GM12878 (cell line): ENCODE measurements around the gene SYT3. TPM values are rescaled to one million over a fixed set of nuclear protein-coding genes. Genes with fewer than 3 reads are reported as not detected.

Source experiments
- ATAC-seq: fragments of 200-7000 bp; cut with Tn5 transposase; 3 replicates; pipeline ENCODE4 v1.9.1; 2020; ENCODE audit warnings: mild to moderate bottlenecking, moderate library complexity
- BruUV-seq: library from RNA; stranded (reverse); fragments of 400-500 nt; replicated peaks from 2 replicates; lab custom pipeline; 2021; lab: Mats Ljungman, UMichigan
- CTCF ChIA-PET: fragments of 300-600 bp; sonication (Branson Sonifier 250); formaldehyde crosslinking; extraction: SDS; loops from one replicate; lab custom pipeline; 2021; ENCODE audit warnings: inconsistent platforms; lab: Yijun Ruan, JAX
- POLR2A ChIA-PET: fragments of 350-600 bp; formaldehyde crosslinking; extraction: SDS; loops from one replicate; lab custom pipeline; 2021; ENCODE audit warnings: inconsistent platforms; lab: Charles Lee
- RAD21 ChIA-PET: fragments of 300-600 bp; sonication (Branson Sonifier 250); formaldehyde crosslinking; loops from one replicate; lab custom pipeline; 2023; ENCODE audit warnings: antibody characterized with exemption; ENCODE audit not compliant: unreplicated experiment; lab: Charles Lee
- SMC1A ChIA-PET: fragments of 300-600 bp; sonication (Branson Sonifier 250); formaldehyde crosslinking; loops from one replicate; lab custom pipeline; 2023; ENCODE audit not compliant: unreplicated experiment, uncharacterized antibody; lab: Charles Lee
- DNase-seq: peaks from one replicate; pipeline ENCODE4 v3.0.0-alpha.2; 2011; ENCODE audit warnings: low read depth, low spot score
- FAIRE-seq: peaks from 3 replicates; lab custom pipeline; 2011; peaks lifted over from hg19 to GRCh38; lab: Jason Lieb, UNC
- H2AFZ ChIP-seq: 2 replicates; pipeline ENCODE4 v1.6.0; 2011; ENCODE audit warnings: low read depth, low read length, control low read depth; ENCODE audit not compliant: control insufficient read depth
- H3K27ac ChIP-seq: 2 replicates; pipeline ENCODE4 v1.5.1; 2011; ENCODE audit warnings: control low read depth; ENCODE audit not compliant: control insufficient read depth, insufficient read depth
- H3K27me3 ChIP-seq, 2 experiments: replicated peaks in 1 of 2; 2 replicates each; pipeline versions ENCODE4 v1.6.0 to v1.6.1; 2011; ENCODE audit warnings: low read length in 1 of 2; ENCODE audit not compliant: control insufficient read depth in 2 of 2, insufficient read depth in 2 of 2
- H3K36me3 ChIP-seq, 2 experiments: 2 replicates each; pipeline ENCODE4 v1.5.1; 2011; ENCODE audit warnings: low read length in 1 of 2; ENCODE audit not compliant: control insufficient read depth in 2 of 2, insufficient read depth in 2 of 2
- H3K4me1 ChIP-seq: 2 replicates; pipeline ENCODE4 v1.6.1; 2011; ENCODE audit warnings: mild to moderate bottlenecking, low read length, moderate library complexity, mixed read lengths; ENCODE audit not compliant: control insufficient read depth, insufficient read depth
- H3K4me2 ChIP-seq: 2 replicates; pipeline ENCODE4 v1.6.0; 2011; ENCODE audit warnings: control low read depth; ENCODE audit not compliant: control insufficient read depth, insufficient read depth
- H3K4me3 ChIP-seq: fragments of 200-600 bp; sonication (generic); 2 replicates; pipeline ENCODE4 v1.5.1; 2016
- H3K79me2 ChIP-seq: 2 replicates; pipeline ENCODE4 v1.6.0; 2011; ENCODE audit warnings: low read length; ENCODE audit not compliant: control insufficient read depth, insufficient read depth
- H3K9ac ChIP-seq: 2 replicates; pipeline ENCODE4 v1.8.0; 2011; ENCODE audit warnings: low read length, control low read depth, mixed read lengths; ENCODE audit not compliant: control insufficient read depth, insufficient read depth
- H3K9me3 ChIP-seq: replicated peaks from 3 replicates; pipeline ENCODE4 v1.5.1; 2011; ENCODE audit warnings: mild to moderate bottlenecking, low read length; ENCODE audit not compliant: control insufficient read depth, insufficient read depth
- H4K20me1 ChIP-seq: 2 replicates; pipeline ENCODE4 v1.6.0; 2011; ENCODE audit not compliant: control insufficient read depth, insufficient read depth
- BCL11A ChIP-seq: IDR thresholded peaks from 2 replicates; pipeline ENCODE4 v1.6.1; 2011; ENCODE audit warnings: low read depth, low read length
- CBX5 ChIP-seq: sonication (generic); IDR thresholded peaks from 2 replicates; pipeline ENCODE4 v1.6.1; 2016; ENCODE audit warnings: low read depth, moderate library complexity, mild to moderate bottlenecking, inconsistent platforms
- MXI1 ChIP-seq: fragments of 150-350 bp; IDR thresholded peaks from 2 replicates; pipeline ENCODE4 v1.6.1; 2011; ENCODE audit warnings: low read depth, mild to moderate bottlenecking, inconsistent platforms, low read length, improper control_type of control experiment
- NFYB ChIP-seq: IDR thresholded peaks from 2 replicates; pipeline ENCODE4 v1.6.1; 2011; ENCODE audit warnings: low read depth, mild to moderate bottlenecking, low read length, improper control_type of control experiment, moderate library complexity; ENCODE audit not compliant: insufficient read depth
- PAX8 ChIP-seq: fragments of 450-650 bp; IDR thresholded peaks from 2 replicates; pipeline ENCODE4 v1.6.1; 2017; ENCODE audit warnings: mild to moderate bottlenecking, moderate library complexity
- PRDM15 ChIP-seq: fragments of 450-650 bp; formaldehyde crosslinking; IDR thresholded peaks from 2 replicates; pipeline ENCODE4 v1.4.0; 2020; ENCODE audit warnings: mild to moderate bottlenecking, moderate library complexity
- RB1 ChIP-seq: fragments of 450-650 bp; formaldehyde crosslinking; IDR thresholded peaks from 2 replicates; pipeline ENCODE4 v1.6.1; 2017; ENCODE audit warnings: mild to moderate bottlenecking, borderline replicate concordance
- WGBS: methylation state at CpG from one replicate; pipeline ENCODE4 v1.1.6; 2016; ENCODE audit warnings: low lambda C conversion rate; ENCODE audit not compliant: insufficient replicate concordance, insufficient coverage; ENCODE audit errors: missing lambda C conversion rate; 5-methylcytosine and 5-hydroxymethylcytosine counted together
- in situ Hi-C: fragments of 300-500 bp; cut with MboI; formaldehyde crosslinking; loops from 9 replicates; pipeline ENCODE4 v1.14.3; 2018; ENCODE audit warnings: mixed read lengths
- intact Hi-C: fragments of 100-400 bp; cut with micrococcal nuclease; formaldehyde crosslinking; loops from one replicate; pipeline ENCODE4 v1.14.2; 2022; ENCODE audit not compliant: unreplicated experiment
- polyA plus RNA-seq, 11 experiments: library from polyadenylated mRNA; depleted of rRNA in 4 of 11; unstranded in 6 of 11; stranded (reverse) in 5 of 11; fragments of >200 nt; fragmentation: Nextera tagmentation in 4 of 11; fragmentation: Illumina TruSeq in 1 of 11; extraction: Ambion mirVana in 4 of 11; extraction: Trizol in 1 of 11; gene quantifications; 1 replicate in 1 of 11; 2 replicates in 10 of 11; pipeline versions ENCODE4 v1.2.1 to v1.2.3, GENCODE V29; 2011 to 2016; ENCODE audit warnings: inconsistent platforms in 2 of 11, missing spikeins in 2 of 11, low read depth in 1 of 11
- total RNA-seq, 4 experiments: library from RNA; depleted of rRNA in 3 of 4; stranded (reverse); fragments of >200 nt in 3 of 4; fragmentation: Illumina TruSeq in 1 of 4; extraction: Trizol in 1 of 4; gene quantifications; 2 replicates each; pipeline versions ENCODE4 v1.2.1 to v1.2.3, GENCODE V29; 2013 to 2021
- TF ChIP-seq, protein P1 (sequence below): fragments of 450-650 bp; IDR thresholded peaks from 2 replicates; pipeline ENCODE4 v1.6.1; 2014; ENCODE audit warnings: mild to moderate bottlenecking

Gene SYT3
- total and polyA plus RNA-seq, 10 of the 15 experiments (the other 5 are each of a cell fraction or from before 2014, with no cell fraction given), result 0.05 to 0.18 TPM; not detected in 8

DNA sequence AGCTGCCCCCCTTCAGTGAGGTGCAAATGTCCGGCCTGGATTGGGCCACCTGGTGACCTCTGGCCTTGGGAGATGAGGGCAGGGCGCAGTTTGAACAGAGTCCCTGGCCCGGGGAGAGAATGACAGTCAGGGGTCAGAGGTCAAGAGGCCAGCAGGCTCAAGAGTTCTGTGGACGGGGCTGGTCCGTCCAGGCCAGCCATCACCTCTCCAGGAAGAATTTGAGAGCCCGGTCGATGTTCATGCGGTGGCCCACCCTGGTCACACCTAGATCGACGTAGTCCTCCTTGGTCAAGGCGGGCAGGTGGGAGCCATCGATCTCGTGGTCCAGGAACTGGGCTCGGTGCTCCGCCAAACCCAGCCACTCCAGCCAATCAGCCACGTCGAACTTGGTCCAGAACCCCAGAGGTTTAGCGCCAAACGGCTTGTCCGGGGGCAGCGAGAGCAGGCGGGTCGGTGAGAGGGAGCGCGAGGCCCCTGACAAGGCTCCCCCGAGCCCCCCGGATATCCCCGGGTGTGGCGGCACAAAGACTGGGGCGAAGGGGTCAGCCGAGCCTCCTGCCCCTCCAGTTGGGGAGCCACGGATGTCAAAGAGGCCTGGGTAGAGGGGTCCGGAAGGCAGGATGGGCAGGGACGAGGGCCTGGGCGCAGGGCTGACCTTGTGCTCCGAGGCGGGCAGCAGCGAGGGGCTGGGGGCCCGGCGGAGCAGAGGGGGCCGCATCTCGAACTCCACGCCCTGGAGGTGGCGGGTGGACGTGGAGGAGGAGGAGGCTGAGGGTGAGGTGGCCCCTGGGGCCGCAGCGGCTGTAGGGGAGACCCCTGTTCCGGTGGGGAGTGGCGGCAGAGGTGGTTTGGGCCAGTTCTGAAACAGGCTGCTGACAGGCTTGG lies 22.3 kb upstream of the SYT3 start (continued):
- no peak for TF ChIP-seq CBX5
- TF ChIP-seq, all 136 proteins: peak for 0

GRCh38 chr19:50661023-50661422 lies 21.3 kb upstream of the SYT3 start:
- in situ Hi-C loops (no loop called here), intact Hi-C loops (no loop called here)
- no peak for FAIRE-seq
- ChIA-PET RAD21 (no interaction called here), SMC1A (no interaction called here), POLR2A (no interaction called here), CTCF (no interaction called here)
- Histone ChIP-seq H3K9me3 (no peaks in the 10 kb centered on the region; the same call in 2 of the 3 replicates), H3K4me2 (no peak overlapping the region), H2AFZ (no peak overlapping the region), H3K4me3 (no peak overlapping the region), H3K79me2 (no peaks in the 10 kb centered on the region), H3K36me3 (no peaks in the 10 kb centered on the region), H3K4me1 (no peaks in the 10 kb centered on the region), H3K27me3 (no peaks in the 10 kb centered on the region), H4K20me1 (no peaks in the 10 kb centered on the region), H3K9ac (no peak overlapping the region), H3K27ac (no peak overlapping the region)
- DNase-seq, result no peak
- no peak for TF ChIP-seq NFYB
- TF ChIP-seq BCL11A, result no peak
- TF ChIP-seq PRDM15 (CRISPR knock-in tag), result no peak
- no peak for TF ChIP-seq RB1
- TF ChIP-seq, protein P1, sequence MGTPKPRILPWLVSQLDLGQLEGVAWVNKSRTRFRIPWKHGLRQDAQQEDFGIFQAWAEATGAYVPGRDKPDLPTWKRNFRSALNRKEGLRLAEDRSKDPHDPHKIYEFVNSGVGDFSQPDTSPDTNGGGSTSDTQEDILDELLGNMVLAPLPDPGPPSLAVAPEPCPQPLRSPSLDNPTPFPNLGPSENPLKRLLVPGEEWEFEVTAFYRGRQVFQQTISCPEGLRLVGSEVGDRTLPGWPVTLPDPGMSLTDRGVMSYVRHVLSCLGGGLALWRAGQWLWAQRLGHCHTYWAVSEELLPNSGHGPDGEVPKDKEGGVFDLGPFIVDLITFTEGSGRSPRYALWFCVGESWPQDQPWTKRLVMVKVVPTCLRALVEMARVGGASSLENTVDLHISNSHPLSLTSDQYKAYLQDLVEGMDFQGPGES, result no peak
- no peak for TF ChIP-seq PAX8
- TF ChIP-seq MXI1, result no peak
- WGBS, result 9% methylated on average over 10 of the region's 10 CpGs
- ATAC-seq, result no peak
- no TSS peak for BruUV-seq
